Omental fat pad (tissue), 4 donors: Measurements from ENCODE around the gene FLG. TPM values are rescaled to one million over a fixed set of nuclear protein-coding genes. Genes with fewer than 3 reads are reported as not detected.
"Not testable (repeated sequence)": the region's sequence is repeated elsewhere in the genome, so short reads cannot be mapped to it uniquely, and the experiment has no call there.

Source experiments
- ATAC-seq: fragments of 150-250 bp; one replicate; pipeline ENCODE4 v1.9.1; 2016; ENCODE audit warnings: mild to moderate bottlenecking, moderate library complexity; ENCODE audit not compliant: low FRiP score
- DNase-seq: peaks from one replicate; pipeline ENCODE4 v3.0.0-alpha.2; 2019; ENCODE audit warnings: low spot score
- CTCF ChIP-seq, 3 donors: fragments of 450-650 bp; IDR thresholded peaks; one replicate each; pipeline ENCODE4 v1.5.1; 2016 to 2017; ENCODE audit warnings: antibody characterized with exemption in 3 of 3, mild to moderate bottlenecking in 3 of 3, moderate library complexity in 2 of 3
- total RNA-seq, 4 donors: library from RNA; depleted of rRNA; stranded (reverse); fragments of >200 nt; gene quantifications; one replicate each; pipeline ENCODE4 v1.1.0, GENCODE V29; 2016

The FLG gene
- total RNA-seq, 4 donors from 2014 or later = not detected

DNA sequence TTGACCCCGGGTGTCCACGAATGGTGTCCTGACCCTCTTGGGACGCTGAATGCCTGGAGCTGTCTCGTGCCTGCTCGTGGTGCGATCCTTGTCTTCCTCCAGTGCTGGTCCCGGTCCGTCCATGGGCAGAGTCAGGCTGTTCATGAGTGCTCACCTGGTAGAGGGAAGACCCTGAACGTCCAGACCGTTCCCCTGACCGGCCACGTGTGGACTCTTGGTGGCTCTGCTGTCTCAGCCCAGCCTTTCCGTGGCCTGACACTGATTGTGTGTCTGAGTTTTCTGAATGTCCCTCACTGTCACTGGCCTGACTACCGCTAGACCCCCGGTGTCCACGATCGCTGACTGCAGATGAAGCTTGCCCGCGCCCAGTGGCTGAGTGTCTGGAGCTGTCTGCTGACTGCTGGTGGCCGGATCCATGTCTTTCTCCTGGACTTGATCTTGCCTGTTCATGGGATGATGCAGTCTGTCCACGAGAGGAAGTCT lies 11.7 kb downstream of the FLG start:
- DNase-seq (no peak), ATAC-seq (no peak)
- TF ChIP-seq CTCF (IDR thresholded peaks at IDR 0.05) = no peak

- DNase-seq = not testable (repeated sequence)
These were observed 12.9 kb downstream of the FLG start for GRCh38 chr1:152312169-152312568.

GRCh38 chr1:152309955-152310354 lies 15.1 kb downstream of the FLG start:
- no peak for TF ChIP-seq CTCF (IDR thresholded peaks at IDR 0.05)
- ATAC-seq (no peak), DNase-seq (no peak)

More at GRCh38 chr1:152312169-152312568, 12.9 kb downstream of the FLG start:
- ATAC-seq = not testable (repeated sequence)

DNA sequence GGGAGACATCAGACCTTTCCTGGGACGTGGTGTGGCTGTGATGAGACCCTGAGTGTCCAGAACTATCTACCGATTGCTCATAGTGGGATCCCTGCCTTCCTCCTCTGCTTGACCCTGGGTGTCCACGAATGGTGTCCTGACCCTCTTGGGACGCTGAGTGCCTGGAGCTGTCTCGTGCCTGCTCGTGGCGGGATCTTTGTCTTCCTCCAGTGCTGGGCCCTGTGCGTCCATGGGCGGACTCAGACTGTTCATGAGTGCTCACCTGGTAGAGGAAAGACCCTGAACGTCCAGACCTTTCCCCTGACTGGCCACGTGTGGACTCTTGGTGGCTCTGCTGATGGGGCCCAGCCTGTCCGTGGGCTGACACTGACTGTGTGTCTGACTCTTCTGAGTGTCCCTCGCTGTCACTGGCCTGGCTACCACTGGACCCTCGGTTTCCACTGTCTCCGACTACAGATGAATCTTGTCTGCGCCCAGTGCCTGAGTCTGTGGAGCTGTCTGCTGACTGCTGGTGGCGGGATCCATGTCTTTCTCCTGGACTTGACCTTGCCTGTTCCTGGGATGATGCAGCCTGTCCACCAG lies 15.6 kb downstream of the FLG start:
- DNase-seq, ATAC-seq: not testable (repeated sequence)

DNA sequence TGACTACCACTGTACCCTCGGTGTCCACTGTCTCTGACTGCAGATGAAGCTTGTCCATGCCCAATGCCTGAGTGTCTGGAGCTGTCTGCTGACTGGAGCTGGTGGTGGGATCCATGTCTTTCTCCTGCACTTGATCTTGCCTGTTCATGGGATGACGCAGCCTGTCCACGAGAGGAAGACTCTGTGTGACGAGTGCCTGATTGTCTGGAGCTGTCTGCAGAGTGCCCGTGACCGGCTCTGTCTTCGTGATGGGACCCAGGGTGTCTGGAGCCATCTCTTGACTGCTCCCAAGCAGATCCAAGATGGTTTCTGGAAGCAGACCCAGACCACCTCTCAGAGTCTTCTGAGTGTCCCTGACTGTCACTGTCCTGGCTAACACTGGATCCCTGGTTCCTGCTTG lies 16.3 kb downstream of the FLG start:
- not testable (repeated sequence) for ATAC-seq, DNase-seq

DNA sequence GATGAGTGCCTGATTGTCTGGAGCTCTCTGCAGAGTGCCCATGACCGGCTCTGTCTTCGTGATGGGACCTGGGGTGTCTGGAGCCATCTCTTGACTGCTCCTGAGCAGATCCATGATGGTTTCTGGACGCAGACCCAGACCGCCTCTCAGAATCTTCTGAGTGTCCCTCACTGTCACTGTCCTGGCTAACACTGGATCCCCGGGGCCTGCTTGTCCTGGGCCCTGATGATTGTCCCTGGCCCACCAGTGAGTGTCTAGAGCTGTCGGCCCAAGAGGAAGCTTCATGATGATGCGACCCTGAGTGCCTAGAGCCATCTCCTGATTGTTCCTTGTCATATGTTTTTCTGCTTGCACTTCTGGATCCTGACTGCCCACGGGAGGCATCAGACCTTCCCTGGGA lies 17.1 kb downstream of the FLG start:
- not testable (repeated sequence) for DNase-seq, ATAC-seq

DNA sequence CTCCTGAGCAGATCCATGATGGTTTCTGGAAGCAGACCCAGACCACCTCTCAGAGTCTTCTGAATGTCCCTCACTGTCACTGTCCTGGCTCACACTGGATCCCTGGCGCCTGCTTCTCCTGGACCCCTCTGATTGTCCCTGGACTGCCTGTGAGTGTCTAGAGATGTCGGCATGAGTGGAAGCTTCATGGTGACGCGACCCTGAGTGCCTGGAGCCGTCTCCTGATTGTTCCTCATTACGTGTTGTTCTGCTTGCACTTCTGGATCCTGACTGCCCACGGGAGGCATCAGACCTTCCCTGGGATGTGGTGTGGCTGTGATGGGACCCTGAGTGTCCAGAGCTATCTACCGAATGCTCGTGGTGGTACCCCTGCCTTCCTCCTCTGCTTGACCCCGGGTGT lies 18.9 kb downstream of the FLG start:
- DNase-seq, ATAC-seq: not testable (repeated sequence)

- not testable (repeated sequence) for DNase-seq, ATAC-seq
These were observed 20.3 kb downstream of the FLG start for GRCh38 chr1:152304773-152305172.

- not testable (repeated sequence) for DNase-seq, ATAC-seq
These were observed 21.7 kb downstream of the FLG start for GRCh38 chr1:152303139-152303872.

GRCh38 chr1:152256394-152256793 lies 68.6 kb downstream of the FLG start:
- not testable (repeated sequence) for DNase-seq, ATAC-seq

Other genes with a start within 250 kb of the FLG start
- not detected for gene TCHHL1, start 236.2 kb downstream of the FLG start, total RNA-seq
- gene TCHH, start 209.8 kb downstream of the FLG start, total RNA-seq = 1 to 10 TPM in 2 of 4 donors, under 1 TPM in 2; 0.19 to 1.4 (median 0.86) TPM
- not detected for gene RPTN, start 166.0 kb downstream of the FLG start, total RNA-seq
- not detected for gene HRNR, start 101.0 kb downstream of the FLG start, total RNA-seq
- gene FLG2, start 34.8 kb upstream of the FLG start, total RNA-seq = not detected
- not detected for gene CRNN, start 89.0 kb upstream of the FLG start, total RNA-seq
- gene LCE5A, start 185.6 kb upstream of the FLG start, total RNA-seq = not detected
- gene CRCT1, start 189.2 kb upstream of the FLG start, total RNA-seq = not detected
- gene LCE3E, start 241.5 kb upstream of the FLG start, total RNA-seq = not detected